ENCODE measurements around the gene DUOXA1.

GRCh38 chr15:45126535-45127158, 3.0 kb downstream of the DUOXA1 start:
- TF ChIP-seq ZNF239 (tag by site-specific recombination; IDR thresholded peaks at IDR 0.05), result no peak
- no peak for TF ChIP-seq ZNF433 (tag by site-specific recombination; IDR thresholded peaks at IDR 0.05; ENCODE audit: low read depth)
- no peak for TF ChIP-seq ZNF394 (tag by site-specific recombination; IDR thresholded peaks at IDR 0.05; ENCODE audit: borderline replicate concordance)
- TF ChIP-seq CTCF (tag by site-specific recombination; IDR thresholded peaks at IDR 0.05), result no peak
- no peak for TF ChIP-seq ZNF311 (tag by site-specific recombination; IDR thresholded peaks at IDR 0.05; ENCODE audit: borderline replicate concordance)
- no peak for TF ChIP-seq ZNF214 (tag by site-specific recombination; IDR thresholded peaks at IDR 0.05; ENCODE audit: borderline replicate concordance)

All from HEK293 (cell line).